Activated CD8-positive, alpha-beta memory T cell treated with anti-CD3 and anti-CD28 coated beads, Interleukin-2, amount 50 U/mL, for 1 hour (primary cell): ENCODE data around the gene KATNB1.
"Not testable (repeated sequence)": the region's sequence is repeated elsewhere in the genome, so short reads cannot be mapped to it uniquely, and the experiment has no call there.

Experiments used
- DNase-seq: peaks from one replicate; pipeline ENCODE4 v3.0.0-alpha.2; 2020; ENCODE audit errors: extremely low read depth

Gene KATNB1

GRCh38 chr16:57700781-57701551 lies 34.6 kb upstream of the KATNB1 start:
- no peak for DNase-seq

- no peak for DNase-seq
Measured at GRCh38 chr16:57701759-57702371, 33.7 kb upstream of the KATNB1 start.

GRCh38 chr16:57703416-57704010 lies 32.1 kb upstream of the KATNB1 start:
- DNase-seq: no peak

GRCh38 chr16:57704011-57704904 lies 31.3 kb upstream of the KATNB1 start:
- no peak for DNase-seq

- DNase-seq: no peak
Measured at GRCh38 chr16:57704905-57705852, 30.4 kb upstream of the KATNB1 start.

- DNase-seq: no peak
Measured at GRCh38 chr16:57706717-57707116, 28.9 kb upstream of the KATNB1 start.

GRCh38 chr16:57707331-57707730 lies 28.2 kb upstream of the KATNB1 start:
- DNase-seq: no peak

GRCh38 chr16:57708168-57708567 lies 27.4 kb upstream of the KATNB1 start:
- DNase-seq: no peak

- no peak for DNase-seq
Measured at GRCh38 chr16:57709663-57710062, 25.9 kb upstream of the KATNB1 start.

- no peak for DNase-seq
Measured at GRCh38 chr16:57711346-57711745, 24.2 kb upstream of the KATNB1 start.

GRCh38 chr16:57711993-57712392 lies 23.6 kb upstream of the KATNB1 start:
- no peak for DNase-seq

GRCh38 chr16:57712569-57712968 lies 23.0 kb upstream of the KATNB1 start:
- not testable (repeated sequence) for DNase-seq

- no peak for DNase-seq
Measured at GRCh38 chr16:57713596-57713995, 22.0 kb upstream of the KATNB1 start.

- no peak for DNase-seq
Measured at GRCh38 chr16:57714047-57714446, 21.5 kb upstream of the KATNB1 start.

GRCh38 chr16:57720142-57720575 lies 15.4 kb upstream of the KATNB1 start:
- DNase-seq: no peak

GRCh38 chr16:57721356-57722209 lies 14.0 kb upstream of the KATNB1 start:
- no peak for DNase-seq

- no peak for DNase-seq
Measured at GRCh38 chr16:57722210-57722499, 13.4 kb upstream of the KATNB1 start.

- no peak for DNase-seq
Measured at GRCh38 chr16:57722651-57723050, 12.9 kb upstream of the KATNB1 start.

GRCh38 chr16:57723170-57723569 lies 12.4 kb upstream of the KATNB1 start:
- DNase-seq: no peak

- no peak for DNase-seq
Measured at GRCh38 chr16:57724531-57724930, 11.0 kb upstream of the KATNB1 start.
